ENCODE data around the gene LPCAT1.

DNA sequence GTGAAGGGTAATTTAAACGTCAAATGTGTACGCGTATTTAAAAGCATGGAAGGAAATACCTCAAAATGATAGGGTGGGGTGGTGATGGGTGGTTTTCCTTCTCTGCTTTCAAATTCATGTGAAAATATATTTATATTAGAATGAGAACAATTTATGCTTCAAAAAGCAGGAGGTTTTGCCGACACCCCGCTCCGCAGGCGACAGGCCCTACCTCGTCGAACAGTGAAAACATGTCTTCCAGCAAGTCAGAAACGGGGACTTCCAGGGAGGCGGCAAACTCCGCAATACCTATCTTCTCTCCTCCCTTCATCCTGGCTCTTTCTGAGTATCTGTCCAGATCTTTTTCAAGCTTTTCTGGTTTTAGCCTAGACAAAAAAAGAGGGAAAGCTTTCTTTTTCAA is 50.0 kb downstream of the LPCAT1 start:
- no peak for TF ChIP-seq CTCF (IDR thresholded peaks at IDR 0.05)
- TF ChIP-seq POLR2A (IDR thresholded peaks at IDR 0.05): no peak

Data from breast epithelium (tissue), 3 donors.